ENCODE results near the gene PDK4. TPM values are rescaled to one million over a fixed set of nuclear protein-coding genes. Genes with fewer than 3 reads are reported as not detected.

The PDK4 gene
- total and polyA plus RNA-seq, 2 of the 13 experiments (the other 11 are each of a cell fraction or from before 2014, with no cell fraction given), result 0.04 TPM; not detected in 1

DNA sequence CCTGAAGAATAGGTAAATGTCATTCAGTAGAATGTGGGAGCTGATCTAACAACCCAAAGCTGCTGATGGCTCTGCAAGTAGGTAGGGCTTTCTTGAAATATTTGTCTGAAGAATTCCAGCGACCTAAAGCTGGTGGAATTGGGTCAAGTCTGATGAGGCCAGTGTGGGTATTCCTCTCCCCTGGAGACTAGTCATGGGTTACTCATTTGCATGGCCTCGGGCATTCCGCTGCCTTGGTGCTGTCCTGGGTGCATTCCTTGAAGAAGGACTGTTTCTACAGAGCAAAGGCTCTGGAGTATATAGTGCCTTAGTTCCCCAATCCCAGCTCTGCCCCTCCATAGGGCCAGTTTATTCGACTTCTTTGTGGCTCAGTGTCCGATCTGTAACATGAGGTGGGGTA, 19.2 kb downstream of the PDK4 start:
- ChIA-PET CTCF (ENCODE audit: low intra/inter-chr PET ratio, low total read pairs) (no interaction called here), POLR2A (no interaction called here)
- no peaks in the 10 kb centered on the region for H4K20me1 ChIP-seq (ENCODE audit: insufficient read depth, low read length)
- in situ Hi-C loops (cut with HindIII; ENCODE audit: extremely low pct_ligation_motif_present, low pct_unique_long_range_greater_than_20kb) (no loop called here), intact Hi-C loops (cut with micrococcal nuclease; ENCODE audit: unreplicated experiment) (no loop called here)
- H3K9ac ChIP-seq (ENCODE audit: insufficient read depth, low read depth, low read length), result no peak overlapping the region
- H3K4me3 ChIP-seq (replicated peaks in 1 of 3; ENCODE audit: insufficient read depth in 1 of 3, low read depth in 2 of 3, low read length in 3 of 3), result no peak overlapping the region
- no peaks in the 10 kb centered on the region for H3K36me3 ChIP-seq (replicated peaks in 1 of 2; ENCODE audit: control insufficient read depth in 1 of 2, insufficient read depth in 2 of 2, low read length in 2 of 2)
- BruUV-seq (replicated peaks), result no TSS peak
- DNase-seq (ENCODE audit: low spot score) (no peak), FAIRE-seq (no peak), ATAC-seq (no peak)
- no peak overlapping the region for H2AFZ ChIP-seq (ENCODE audit: low read length)
- no peak overlapping the region for H3K4me2 ChIP-seq (ENCODE audit: low read depth, low read length)
- no peaks in the 10 kb centered on the region for H3K9me3 ChIP-seq (ENCODE audit: low read length)
- no peaks in the 10 kb centered on the region for H3K79me2 ChIP-seq (ENCODE audit: insufficient read depth, low read length)
- 19% methylated on average over 3 of the region's 5 CpGs for WGBS (ENCODE audit: low lambda C conversion rate)
- TF ChIP-seq ZNF230 (CRISPR knock-in tag; IDR thresholded peaks at IDR 0.05), result no peak
- no peak for TF ChIP-seq ZC3H4 (CRISPR knock-in tag; IDR thresholded peaks at IDR 0.05; ENCODE audit: borderline replicate concordance)
- TF ChIP-seq ARID2 (CRISPR knock-in tag; IDR thresholded peaks at IDR 0.05; ENCODE audit: borderline replicate concordance), result no peak
- no peak for TF ChIP-seq THAP7 (CRISPR knock-in tag; IDR thresholded peaks at IDR 0.05)
- TF ChIP-seq ARHGAP35 (CRISPR knock-in tag; IDR thresholded peaks at IDR 0.05; ENCODE audit: borderline replicate concordance), result no peak
- peaks cover 0 to 5% of the 10 kb centered on the region in 2 experiments; a peak in 1 of 5 replicates for H3K27me3 ChIP-seq (ENCODE audit: control insufficient read depth in 1 of 2, insufficient read depth in 2 of 2, low read length in 2 of 2)
- H3K4me1 ChIP-seq (ENCODE audit: insufficient read depth, low read length), result peaks cover 7% of the 10 kb centered on the region; the same call in 1 of the 2 replicates
- H3K27ac ChIP-seq (ENCODE audit: extremely low read length, insufficient read depth, low read length), result no peak overlapping the region

DNA sequence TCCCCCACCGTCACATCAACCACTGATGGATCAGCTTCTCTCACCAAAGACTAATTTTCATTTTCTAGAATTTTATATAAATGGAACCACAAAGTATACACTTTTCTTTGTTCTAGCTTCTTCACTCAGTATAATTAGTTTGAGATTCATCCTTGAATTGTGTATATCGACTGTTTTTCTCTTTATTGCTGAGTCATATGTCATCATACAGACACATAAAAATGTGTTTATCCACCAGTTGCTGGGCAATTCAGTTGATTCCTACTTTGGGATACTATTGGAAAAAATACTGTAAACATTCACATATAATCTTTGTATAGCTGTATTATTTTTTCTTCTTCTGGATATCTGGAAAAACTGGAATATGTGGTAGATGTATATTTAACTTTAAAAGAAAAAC, 26.6 kb downstream of the PDK4 start:
- no peaks in the 10 kb centered on the region for H3K79me2 ChIP-seq (ENCODE audit: insufficient read depth, low read length)
- H3K4me3 ChIP-seq (replicated peaks in 1 of 3; ENCODE audit: insufficient read depth in 1 of 3, low read depth in 2 of 3, low read length in 3 of 3), result no peak overlapping the region
- ChIA-PET POLR2A (no interaction called here), CTCF (ENCODE audit: low intra/inter-chr PET ratio, low total read pairs) (no interaction called here)
- DNase-seq (ENCODE audit: low spot score) (no peak), ATAC-seq (no peak), FAIRE-seq (no peak)
- no peak overlapping the region for H3K9ac ChIP-seq (ENCODE audit: insufficient read depth, low read depth, low read length)
- no peak overlapping the region for H2AFZ ChIP-seq (ENCODE audit: low read length)
- in situ Hi-C loops (cut with HindIII; ENCODE audit: extremely low pct_ligation_motif_present, low pct_unique_long_range_greater_than_20kb) (no loop called here), intact Hi-C loops (cut with micrococcal nuclease; ENCODE audit: unreplicated experiment) (no loop called here)
- TF ChIP-seq MAFK (conservative IDR thresholded peaks at IDR 0.05 in 1 of 2, IDR thresholded peaks at IDR 0.05 in 1 of 2; ENCODE audit: low read length in 2 of 2), result peak; percentile 17 to 62; a peak in 3 of 4 replicates
- TF ChIP-seq MAFF (IDR thresholded peaks at IDR 0.05; ENCODE audit: low read depth, low read length), result peak; percentile 13; the same call in 1 of the 2 replicates
- TF ChIP-seq ZMYM3 (CRISPR knock-in tag; IDR thresholded peaks at IDR 0.05), result no peak
- TF ChIP-seq PHF8 (CRISPR knock-in tag; IDR thresholded peaks at IDR 0.05), result no peak
- TF ChIP-seq NRL (CRISPR knock-in tag; IDR thresholded peaks at IDR 0.05; ENCODE audit: borderline replicate concordance), result no peak
- peak; percentile 82 for TF ChIP-seq NFE2L2 (IDR thresholded peaks at IDR 0.05; ENCODE audit: low read length)
- no peak for TF ChIP-seq SMYD3 (CRISPR knock-in tag; IDR thresholded peaks at IDR 0.05)
- no peak for TF ChIP-seq FOSL1 (CRISPR knock-in tag; IDR thresholded peaks at IDR 0.05; ENCODE audit: borderline replicate concordance)
- H3K36me3 ChIP-seq (replicated peaks in 1 of 2; ENCODE audit: control insufficient read depth in 1 of 2, insufficient read depth in 2 of 2, low read length in 2 of 2), result no peaks in the 10 kb centered on the region
- H3K27ac ChIP-seq (ENCODE audit: extremely low read length, insufficient read depth, low read length), result no peak overlapping the region
- no peaks in the 10 kb centered on the region for H3K27me3 ChIP-seq (ENCODE audit: control insufficient read depth in 1 of 2, insufficient read depth in 2 of 2, low read length in 2 of 2)
- no peaks in the 10 kb centered on the region for H3K4me1 ChIP-seq (ENCODE audit: insufficient read depth, low read length)
- 2% methylated on average over 2 of the region's 2 CpGs for WGBS (ENCODE audit: low lambda C conversion rate)
- no TSS peak for BruUV-seq (replicated peaks)
- H3K4me2 ChIP-seq (ENCODE audit: low read depth, low read length), result no peak overlapping the region
- H4K20me1 ChIP-seq (ENCODE audit: insufficient read depth, low read length), result no peaks in the 10 kb centered on the region
- H3K9me3 ChIP-seq (ENCODE audit: low read length), result no peaks in the 10 kb centered on the region
